H1 (cell line): ENCODE results near the gene ADARB2. TPM values are rescaled to one million over a fixed set of nuclear protein-coding genes. Genes with fewer than 3 reads are reported as not detected.

Experiments
- TAF7 ChIP-seq: optimal IDR thresholded peaks from 2 replicates; pipeline ENCODE3; 2011; ENCODE audit warnings: low read depth, mild to moderate bottlenecking, inconsistent platforms, low read length, moderate library complexity, borderline replicate concordance
- polyA plus RNA-seq, 7 experiments: library from polyadenylated mRNA; depleted of rRNA in 3 of 7; stranded (reverse) in 5 of 7; unstranded in 2 of 7; fragments of >200 nt in 5 of 7; fragments of 200-250 nt in 2 of 7; gene quantifications; 1 replicate in 5 of 7; 2 replicates in 1 of 7; 4 replicates in 1 of 7; pipeline versions ENCODE4 v1.2.1 to v1.2.3, GENCODE V29; 2011 to 2013; ENCODE audit warnings: missing spikeins in 2 of 7, mixed read lengths in 2 of 7
- total RNA-seq: library from RNA; stranded (reverse); fragmentation: NEBNext Ultra II Directional; extraction: Animal tissue kit (Norgen Biotek cat#: 25700); gene quantifications from 2 replicates; pipeline ENCODE4 v1.2.1, GENCODE V29; 2021

ADARB2 gene
- total and polyA plus RNA-seq, 2 of the 8 experiments (the other 6 are each of a cell fraction or from before 2014, with no cell fraction given) = 2.2 to 2.8 TPM

DNA sequence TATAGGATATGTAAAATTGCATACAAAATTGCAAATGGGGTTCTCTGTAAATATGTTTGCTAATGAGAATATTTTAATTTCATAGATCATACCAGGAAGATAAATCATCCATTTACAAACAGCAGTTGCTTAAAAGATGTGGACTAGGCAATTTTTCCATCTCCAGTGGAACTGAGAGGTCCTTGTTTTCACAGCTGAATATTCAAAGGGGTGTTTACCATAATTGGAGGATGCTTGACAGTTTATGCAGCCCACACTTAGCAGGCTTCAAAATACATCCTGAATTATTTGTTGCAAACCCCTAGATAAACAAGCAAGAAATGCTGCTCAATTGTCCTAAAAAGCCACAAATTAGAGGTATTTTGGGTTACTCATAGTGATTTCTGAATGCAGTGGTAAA is 69.9 kb downstream of the ADARB2 start (continued):
- no peak for TF ChIP-seq TAF7
- TF ChIP-seq, all 59 proteins: peak for 0
